HG02759 (cell line): ENCODE data around the gene NCDN.

Experiments used
- ATAC-seq: cut with Tn5 transposase; IDR thresholded peaks from one replicate; pipeline ENCODE4 v1.9.1; 2021; ENCODE audit warnings: mild to moderate bottlenecking, moderate library complexity; ENCODE audit not compliant: unreplicated experiment

NCDN gene, protein sequence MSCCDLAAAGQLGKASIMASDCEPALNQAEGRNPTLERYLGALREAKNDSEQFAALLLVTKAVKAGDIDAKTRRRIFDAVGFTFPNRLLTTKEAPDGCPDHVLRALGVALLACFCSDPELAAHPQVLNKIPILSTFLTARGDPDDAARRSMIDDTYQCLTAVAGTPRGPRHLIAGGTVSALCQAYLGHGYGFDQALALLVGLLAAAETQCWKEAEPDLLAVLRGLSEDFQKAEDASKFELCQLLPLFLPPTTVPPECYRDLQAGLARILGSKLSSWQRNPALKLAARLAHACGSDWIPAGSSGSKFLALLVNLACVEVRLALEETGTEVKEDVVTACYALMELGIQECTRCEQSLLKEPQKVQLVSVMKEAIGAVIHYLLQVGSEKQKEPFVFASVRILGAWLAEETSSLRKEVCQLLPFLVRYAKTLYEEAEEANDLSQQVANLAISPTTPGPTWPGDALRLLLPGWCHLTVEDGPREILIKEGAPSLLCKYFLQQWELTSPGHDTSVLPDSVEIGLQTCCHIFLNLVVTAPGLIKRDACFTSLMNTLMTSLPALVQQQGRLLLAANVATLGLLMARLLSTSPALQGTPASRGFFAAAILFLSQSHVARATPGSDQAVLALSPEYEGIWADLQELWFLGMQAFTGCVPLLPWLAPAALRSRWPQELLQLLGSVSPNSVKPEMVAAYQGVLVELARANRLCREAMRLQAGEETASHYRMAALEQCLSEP

DNA sequence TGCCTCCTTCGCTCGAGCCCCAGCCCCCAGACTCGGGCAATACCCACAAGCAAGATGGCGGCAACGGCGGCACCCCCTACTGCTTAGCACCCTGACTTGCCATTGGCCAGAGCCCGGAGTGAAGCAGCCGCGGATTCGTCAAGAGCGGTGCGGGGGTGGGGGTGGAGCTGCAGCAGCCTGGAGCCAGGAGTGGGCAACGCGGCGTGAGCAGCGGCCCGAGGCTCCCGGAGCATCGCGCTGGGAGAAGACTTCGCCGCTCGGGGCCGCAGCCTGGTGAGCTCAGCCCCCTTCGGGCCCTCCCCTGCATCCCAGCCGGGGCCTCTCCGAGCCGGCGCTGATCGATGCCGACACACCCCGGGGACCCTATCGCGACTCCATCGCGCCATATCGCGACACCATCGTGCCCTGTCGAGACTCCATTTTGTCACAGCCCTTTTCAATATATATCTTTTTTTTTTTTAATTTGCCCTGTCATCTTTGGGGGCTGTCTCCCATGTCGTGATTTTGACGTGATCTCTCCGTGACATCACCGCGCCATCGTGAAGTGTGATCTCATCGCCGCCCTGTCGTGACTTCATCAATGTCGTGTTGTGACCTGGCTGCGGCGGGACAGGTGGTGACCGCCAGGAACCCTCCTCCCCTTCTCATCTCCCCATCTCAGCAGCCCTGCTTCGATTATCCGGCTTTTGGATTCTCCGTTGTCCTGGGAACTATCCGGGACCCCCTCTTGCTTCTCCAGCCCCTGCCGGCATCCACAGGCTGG lies at the start of gene NCDN:
TSS of gene NCDN (plus strand) at position 189 of the 763 bp plus-strand sequence. CDS start at position 581, 392 bp downstream.
- ATAC-seq, result peak; percentile 82

DNA sequence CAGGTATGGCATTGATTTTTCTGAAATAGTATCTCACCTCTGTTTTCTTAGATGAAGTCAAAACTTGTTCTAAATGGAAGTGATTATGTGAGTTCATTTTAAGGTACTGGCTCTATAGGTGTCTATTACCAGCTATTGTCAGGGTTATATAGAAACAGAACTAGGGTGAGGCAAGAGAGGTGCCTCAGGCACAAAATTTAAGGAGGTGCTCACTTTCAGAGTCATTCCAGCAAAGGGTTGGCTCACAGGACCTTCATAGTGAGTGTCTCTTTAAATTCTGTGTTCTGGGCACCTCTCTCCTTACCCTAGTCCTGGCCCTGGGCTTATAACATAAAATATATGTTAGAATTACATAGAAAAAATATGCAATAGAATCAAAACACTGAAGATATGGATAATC lies 49.7 kb upstream of the NCDN start:
- no peak for ATAC-seq

DNA sequence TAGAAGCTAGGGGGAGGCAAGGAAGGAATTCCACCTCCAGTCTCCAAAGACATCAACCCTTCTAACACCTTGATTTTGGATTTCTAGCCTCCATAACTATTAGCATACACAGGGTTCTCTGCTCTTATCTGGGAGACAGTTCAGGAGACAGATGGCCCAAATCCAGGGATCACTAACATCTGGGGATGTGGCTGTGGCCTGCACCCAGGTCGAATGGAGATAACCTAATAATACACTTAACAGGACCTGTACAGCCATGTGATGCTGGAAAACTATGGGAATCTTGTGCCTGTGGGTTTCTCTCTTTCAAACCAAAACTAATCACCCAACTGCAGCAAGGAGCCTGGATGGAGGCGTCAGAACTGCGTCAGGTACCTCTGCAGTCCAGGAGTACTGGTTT lies 48.0 kb upstream of the NCDN start:
- no peak for ATAC-seq

DNA sequence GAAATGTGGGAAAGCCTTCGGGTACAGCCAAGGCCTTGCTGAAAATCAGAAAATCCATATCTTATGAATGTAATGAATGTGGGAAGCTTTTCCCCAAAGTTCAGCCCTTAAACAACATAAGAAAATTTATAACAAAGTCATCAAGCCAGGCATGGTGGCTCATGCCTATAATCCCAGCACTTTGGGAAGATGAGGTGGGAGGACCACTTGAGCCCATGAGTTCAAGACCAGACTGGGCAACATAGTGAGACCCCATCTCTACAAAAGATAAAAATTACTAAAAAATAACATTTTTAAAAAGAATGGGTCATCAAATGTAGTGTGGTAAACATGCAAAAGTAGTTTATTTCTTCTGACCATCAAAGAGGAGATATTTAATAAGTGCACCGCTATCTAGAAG lies 46.3 kb upstream of the NCDN start:
- no peak for ATAC-seq

DNA sequence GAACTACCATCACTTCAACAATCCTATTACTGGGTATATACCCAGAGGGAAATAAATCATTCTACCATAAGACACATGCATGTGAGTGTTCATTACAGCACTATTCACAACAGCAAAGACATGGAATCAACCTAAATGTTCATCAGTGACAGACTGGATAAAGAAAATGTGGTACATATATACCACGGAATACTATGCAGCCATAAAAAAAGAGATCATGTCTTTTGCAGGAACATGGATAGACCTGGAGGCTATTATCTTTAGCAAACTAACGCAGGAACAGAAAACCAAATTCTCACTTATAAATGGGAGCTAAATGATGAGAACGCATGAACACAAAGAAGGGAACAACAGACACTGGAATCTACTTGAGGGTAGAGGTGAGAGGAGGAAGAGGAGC lies 39.4 kb upstream of the NCDN start:
- no peak for ATAC-seq

DNA sequence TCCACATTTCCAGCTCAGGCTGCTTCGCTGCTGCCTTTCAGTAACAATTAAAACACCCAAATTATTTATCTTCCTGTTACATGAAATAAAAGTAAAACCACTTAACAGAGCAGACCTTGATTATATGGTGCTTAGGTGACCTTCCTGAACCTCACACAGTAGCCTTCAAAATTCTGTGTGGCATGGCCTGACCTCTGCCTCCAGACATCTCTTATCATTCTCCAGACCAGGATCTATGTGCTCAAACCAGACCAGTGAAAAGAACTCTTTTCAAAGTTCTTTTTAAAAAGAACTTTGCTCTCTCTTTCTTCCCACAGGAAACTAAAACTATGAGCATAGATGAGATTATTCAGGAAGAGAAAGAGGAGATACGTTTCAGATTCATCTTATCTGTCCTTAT lies 38.2 kb upstream of the NCDN start:
- ATAC-seq, result no peak

DNA sequence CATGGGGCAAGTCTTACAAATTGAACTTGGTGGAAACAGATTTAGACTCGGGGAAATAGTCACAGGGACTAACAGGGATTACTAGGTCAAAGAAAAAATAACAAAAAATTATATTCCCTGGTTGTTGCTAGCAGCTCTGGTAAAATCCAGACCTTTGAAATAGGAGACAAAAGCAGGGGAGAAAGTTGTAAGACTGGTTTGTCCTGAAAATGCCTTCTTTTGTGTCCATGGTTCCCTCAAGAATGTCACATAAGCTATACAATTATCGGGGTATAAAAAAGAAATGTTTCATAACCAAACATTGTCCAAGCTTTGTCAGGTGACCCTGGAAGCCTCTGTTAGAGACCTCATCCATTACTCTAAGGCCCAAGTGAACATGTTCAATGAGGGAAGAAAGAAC lies 33.5 kb upstream of the NCDN start:
- ATAC-seq, result no peak

DNA sequence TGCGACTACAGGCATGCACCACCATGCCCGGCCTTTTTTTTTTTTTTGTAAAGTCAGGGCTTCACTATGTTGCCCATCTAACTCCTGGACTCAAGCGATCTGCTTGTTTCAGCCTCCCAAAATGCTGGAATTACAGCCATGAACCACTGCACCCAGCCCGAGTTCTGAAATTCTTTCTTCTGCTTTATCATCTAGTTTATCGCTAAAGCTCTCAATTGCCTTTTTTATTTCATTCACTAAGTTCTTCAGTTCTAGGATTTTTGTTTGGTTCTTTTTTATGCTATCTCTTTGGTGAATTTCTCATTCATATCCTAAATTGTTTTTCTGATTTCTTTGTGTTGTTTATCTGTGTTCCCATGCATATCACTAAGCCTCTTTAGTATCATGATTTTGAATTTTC lies 27.4 kb upstream of the NCDN start:
- ATAC-seq, result no peak

DNA sequence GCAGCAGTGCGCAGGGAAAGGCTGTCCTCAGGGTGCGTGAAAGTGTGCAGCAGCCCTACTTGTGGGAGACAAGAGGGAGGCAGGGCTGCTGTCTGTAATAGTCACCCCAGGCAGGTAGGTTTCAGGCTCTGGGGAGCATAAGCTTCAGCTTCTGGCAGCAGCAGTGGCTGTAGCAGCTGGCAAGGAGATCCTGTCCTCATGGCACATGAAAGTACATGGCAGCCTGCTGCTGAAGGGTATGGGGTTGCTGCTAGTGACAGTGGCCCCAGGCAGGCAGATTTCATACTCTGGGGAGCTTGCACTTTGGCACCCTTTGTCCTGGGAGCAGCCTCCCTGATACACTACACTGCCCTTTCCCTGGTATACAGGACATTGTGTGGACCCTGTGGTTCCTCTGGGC lies 26.7 kb upstream of the NCDN start:
- no peak for ATAC-seq

DNA sequence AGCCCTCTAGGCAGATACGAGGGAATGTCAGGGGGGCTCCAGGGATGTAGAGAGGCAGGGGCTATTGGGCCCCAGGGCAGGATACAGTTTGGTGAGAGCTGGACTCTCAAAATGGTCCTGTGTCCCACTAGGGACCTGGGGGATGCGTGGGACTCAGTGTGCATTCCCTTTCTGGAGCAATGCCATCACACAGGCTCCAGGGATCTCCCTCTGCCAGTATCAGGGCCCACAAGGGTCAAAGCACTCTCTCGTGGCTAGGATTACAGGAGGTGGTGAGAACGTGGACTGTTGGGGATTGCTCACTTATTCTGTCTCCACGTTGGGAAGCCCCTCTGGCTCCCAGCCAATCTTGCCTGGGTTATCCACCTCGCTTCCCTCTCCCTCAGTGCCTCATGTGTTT lies 26.2 kb upstream of the NCDN start:
- no peak for ATAC-seq

DNA sequence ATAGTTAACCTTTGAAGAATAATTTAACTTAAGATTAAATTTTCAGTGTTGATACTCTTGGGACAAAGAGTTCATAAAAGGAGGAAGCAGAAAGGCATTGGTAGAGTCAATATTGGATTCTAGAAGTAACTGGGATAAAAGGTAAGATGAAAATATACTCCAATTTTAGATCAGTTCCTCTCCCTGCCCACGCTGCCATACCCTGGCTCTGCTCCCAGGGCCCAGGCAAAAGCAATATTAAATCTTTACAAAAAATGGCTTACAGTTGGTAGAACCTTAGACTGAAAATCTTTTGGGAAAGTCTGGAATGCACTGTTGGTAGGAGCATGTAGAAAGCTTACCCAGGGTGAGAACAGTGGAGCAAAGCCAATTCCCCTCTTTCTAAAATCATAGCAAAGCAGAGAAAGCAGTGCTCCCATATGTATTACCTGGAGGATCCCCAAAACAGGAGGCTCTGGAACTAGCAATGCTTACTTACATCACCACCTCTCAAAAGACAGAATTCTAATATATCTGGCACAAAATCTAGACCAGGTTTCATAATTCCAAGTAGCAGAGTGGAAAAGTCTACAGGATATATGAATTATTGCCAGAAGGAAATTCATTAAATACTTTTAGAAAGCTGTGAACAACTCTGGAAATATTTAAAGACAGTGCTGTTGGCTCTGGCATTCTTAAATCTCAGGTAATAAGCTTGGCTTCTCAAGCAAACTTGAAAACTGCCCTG lies 24.9 kb upstream of the NCDN start:
- ATAC-seq, result no peak

DNA sequence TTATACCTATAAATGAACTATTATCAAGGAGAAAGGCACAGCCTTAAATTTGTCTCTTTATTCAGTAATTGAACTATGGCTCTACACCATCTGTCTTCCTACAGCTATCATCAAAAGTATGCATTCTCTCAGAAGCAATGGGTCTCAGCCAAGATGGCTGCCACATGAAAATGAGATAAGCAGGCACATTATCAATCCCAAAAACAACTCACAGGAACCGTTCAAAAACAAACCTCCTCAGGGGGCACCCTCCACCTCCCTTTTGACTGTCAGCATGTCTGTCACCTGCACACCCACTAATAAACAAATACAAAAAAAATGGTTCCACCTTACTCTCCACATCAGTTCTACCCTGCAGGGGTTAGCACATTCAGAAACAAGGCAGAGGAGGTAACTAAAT lies 24.0 kb upstream of the NCDN start:
- ATAC-seq, result no peak

DNA sequence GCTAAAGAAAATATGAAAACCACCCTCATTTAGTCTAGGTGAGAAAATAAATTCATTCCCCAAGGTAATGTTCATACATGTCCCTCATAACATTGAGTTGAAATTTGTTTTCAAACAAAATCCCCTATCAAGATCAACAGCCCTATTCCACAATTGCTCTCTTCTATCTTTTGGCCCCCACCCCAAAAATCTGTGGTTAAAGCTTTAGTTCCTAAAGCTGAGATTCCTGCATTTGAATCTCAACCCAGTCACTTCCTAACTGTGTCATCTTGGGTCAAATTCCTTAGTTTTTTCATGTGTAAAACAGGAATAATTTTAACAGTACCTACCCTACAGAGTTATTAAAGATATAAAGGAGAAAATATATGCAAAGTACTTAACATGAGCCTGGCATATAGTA lies 22.4 kb upstream of the NCDN start:
- ATAC-seq, result no peak

DNA sequence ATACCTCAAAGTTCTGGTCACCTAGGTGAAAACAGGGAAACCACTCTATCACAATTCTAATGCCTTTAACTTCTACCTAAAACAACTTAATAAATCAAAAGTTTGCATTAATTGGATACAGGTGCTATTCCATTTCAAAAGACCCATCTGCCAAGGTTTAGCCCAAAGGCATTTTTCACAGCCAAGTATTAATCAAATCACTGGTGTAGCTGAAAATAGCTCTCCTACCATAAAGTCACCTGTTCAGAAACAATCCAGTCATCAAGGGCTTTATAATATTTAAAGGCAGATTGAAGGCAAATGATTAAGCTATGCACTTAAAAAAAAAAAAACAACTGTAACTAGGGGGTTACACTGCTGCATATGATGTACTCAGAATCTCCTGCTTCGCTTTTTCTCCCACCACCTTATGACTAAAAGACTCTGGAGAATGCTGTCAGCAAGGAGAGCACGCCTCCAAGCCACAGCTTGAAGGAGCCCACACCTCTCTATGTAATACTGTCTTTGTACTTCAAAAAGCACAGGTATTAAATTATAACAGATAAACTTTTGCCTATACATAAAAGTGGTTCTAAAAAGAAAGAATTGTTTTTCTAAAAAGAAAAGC lies 20.9 kb upstream of the NCDN start:
- no peak for ATAC-seq

DNA sequence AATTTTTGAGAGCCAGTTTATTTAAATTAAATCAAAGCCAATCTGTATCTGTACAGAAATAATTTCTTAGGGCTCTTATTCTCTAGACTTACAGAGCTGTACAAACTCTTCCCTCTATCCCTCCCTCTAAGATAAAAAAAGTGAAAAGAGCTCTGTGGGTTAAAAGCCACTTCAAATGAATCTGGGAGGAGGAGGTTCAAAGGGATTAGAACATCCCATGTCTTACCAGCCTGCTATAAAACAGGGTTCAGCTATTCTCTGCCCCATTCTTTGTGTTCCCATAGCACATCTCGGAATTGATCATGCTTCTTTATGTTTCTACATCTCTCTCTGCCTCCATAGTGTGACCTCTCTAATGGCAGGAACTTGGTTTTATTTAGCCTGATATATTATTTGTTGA lies 19.8 kb upstream of the NCDN start:
- no peak for ATAC-seq

DNA sequence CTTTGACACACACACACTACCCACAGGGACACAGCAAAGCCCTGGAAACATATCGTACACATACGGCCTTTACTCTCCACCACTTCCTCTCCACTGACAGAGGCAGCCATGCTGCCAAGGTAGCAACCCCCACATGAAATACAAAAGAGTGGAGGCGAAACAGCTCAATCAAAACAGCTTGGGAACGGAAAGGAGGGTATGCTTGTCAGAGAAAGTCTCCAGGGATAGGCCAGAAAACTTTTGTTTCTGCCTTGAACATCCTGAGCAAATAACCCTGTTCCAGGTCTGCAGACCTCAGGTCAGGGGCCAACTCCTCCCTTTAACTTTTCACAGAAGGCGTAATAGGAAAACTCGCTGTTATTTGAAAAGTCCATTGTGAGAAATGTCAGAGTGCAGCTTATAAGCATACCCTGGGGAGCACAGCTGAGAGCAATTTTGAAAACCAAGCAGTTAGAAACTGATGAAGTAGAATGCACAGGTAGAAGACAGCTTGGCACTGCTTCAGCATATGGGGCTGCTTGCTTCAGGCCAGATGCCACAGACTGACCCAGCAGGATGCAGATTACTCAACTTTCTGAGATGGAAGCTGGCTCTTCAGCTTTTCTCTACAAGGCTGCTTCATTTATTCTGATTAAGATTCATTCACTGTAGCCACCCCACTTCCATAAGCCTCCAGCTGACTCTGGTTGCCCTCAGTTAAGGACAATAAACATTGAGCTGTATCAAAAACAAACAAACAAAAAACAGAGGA lies 18.4 kb upstream of the NCDN start:
- ATAC-seq, result peak; percentile 50

DNA sequence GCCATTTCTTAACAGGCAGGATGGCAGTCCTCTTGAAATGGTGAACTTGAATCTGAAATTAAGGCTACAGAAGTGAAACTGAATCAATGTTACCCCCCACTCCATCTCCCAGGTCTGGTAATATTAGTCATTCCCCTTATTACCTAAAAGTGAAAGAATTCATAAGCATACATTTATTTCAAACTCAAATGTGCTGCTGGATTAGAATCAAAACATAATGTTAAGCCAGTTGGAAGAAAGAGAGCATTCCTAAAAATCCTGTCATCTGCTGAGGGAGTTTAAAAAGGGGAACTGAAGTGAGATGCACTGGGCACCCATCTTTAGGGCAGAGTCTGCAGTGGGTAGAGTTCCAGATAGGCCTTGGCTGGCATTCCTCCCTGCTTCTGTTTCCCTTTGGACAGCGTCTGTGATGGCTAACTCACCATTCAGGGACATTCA lies 17.8 kb upstream of the NCDN start:
- ATAC-seq, result no peak

DNA sequence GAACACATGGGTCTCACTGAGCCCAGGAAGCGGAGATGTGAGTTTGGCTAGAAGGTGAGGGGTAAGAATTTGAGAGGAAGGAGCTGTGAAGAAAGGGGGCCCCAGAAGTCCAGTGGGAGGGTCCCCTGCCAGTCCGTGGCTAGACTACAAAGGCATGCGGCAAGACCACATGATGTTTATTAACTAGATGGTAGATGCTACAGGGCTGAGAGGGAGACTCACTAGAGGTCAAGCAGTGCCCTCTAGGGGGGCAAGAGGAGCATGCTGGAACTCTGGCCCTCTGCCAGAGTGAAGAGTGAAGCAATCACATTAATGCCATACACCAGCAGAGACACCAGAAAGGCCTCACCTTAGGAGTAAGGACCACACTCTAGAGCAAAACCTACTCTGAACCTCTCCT lies 12.6 kb upstream of the NCDN start:
- no peak for ATAC-seq

DNA sequence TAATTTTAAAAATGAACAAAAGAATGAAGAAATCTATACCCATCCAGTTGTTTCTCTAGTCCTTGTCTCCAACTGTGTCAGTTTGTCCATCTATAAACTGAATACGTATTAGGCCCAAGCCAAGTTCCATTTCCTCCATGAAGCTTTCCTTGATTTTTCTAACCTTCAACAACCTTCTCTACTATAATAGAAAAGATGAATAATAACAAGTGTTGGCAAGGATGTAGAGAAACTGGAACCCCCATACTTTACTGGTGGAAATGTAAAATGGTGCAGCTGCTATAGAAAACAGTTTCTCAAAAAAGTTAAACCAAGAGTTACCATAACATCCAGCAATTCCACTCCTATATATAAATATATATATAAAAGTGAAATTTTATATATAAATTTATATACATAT lies 11.0 kb upstream of the NCDN start:
- no peak for ATAC-seq

DNA sequence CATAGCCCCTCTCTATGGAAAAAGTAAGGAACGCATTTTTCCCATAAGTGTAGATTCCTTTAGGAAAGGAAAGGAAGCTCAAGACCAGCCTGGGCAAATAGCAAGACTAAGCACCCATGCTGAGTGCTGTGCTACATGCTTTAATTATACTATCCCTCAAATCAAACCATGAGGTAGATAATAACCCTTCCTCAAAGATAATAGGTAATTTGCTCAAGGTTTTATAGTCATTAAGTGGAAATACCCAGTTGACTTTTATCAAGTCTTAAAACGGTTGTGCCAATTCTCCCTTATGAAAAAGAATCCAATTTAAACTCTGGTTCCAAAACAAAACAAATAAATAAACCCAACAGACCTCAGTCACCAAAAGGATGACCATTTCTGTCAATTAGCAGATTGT lies 3.7 kb upstream of the NCDN start:
- no peak for ATAC-seq
